Measurements from ENCODE around the gene MRPL55. TPM values are rescaled to one million over a fixed set of nuclear protein-coding genes. Genes with fewer than 3 reads are reported as not detected.

The MRPL55 gene
- total RNA-seq, 3 donors from 2014 or later, result 82.3 to 93.0 (median 89.5) TPM

DNA sequence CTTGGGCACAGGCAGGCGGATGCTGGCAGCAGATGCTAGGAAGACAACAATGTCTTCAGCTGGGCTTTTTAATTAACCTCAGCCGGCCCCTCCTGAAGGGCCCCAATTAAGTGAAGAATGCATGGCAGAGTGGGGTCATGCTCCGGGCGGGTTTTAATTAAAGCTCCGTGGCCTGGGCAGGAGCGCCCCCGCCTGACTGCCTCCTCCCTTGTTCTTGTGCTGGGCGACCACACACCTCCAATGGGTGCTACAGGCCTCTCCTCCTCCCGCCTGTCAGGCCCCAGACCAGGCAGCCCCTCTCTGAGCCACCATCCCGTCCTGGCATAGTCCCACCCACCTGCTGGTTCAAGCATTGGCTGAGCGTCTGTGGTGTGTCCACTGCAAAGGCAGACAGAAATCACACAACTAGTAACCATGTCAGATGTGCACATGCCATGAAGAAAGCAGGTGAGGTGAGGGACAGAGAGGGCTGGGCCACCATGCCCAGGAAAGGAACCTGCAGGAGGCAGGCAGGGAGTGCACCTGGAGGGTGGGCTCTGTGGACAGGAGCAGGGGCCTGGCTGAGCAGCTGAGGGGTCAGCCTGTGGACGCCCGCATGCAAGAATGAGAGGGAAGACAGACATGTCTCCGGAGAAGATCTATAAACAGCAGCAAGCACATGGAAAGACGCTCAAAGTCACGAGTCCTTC, 35.1 kb downstream of the MRPL55 start:
- ATAC-seq, result no peak
- H3K36me3 Mint-ChIP-seq (ENCODE audit: insufficient read depth), result no peaks in the 10 kb centered on the region
- peaks cover 1% of the 10 kb centered on the region for H3K4me1 Mint-ChIP-seq (ENCODE audit: low read depth)
- no peak for DNase-seq
- H3K9me3 Mint-ChIP-seq, result no peaks in the 10 kb centered on the region
- H3K4me3 Mint-ChIP-seq, result no peak overlapping the region
- no peaks in the 10 kb centered on the region for H3K27me3 Mint-ChIP-seq (ENCODE audit: low read depth)

DNA sequence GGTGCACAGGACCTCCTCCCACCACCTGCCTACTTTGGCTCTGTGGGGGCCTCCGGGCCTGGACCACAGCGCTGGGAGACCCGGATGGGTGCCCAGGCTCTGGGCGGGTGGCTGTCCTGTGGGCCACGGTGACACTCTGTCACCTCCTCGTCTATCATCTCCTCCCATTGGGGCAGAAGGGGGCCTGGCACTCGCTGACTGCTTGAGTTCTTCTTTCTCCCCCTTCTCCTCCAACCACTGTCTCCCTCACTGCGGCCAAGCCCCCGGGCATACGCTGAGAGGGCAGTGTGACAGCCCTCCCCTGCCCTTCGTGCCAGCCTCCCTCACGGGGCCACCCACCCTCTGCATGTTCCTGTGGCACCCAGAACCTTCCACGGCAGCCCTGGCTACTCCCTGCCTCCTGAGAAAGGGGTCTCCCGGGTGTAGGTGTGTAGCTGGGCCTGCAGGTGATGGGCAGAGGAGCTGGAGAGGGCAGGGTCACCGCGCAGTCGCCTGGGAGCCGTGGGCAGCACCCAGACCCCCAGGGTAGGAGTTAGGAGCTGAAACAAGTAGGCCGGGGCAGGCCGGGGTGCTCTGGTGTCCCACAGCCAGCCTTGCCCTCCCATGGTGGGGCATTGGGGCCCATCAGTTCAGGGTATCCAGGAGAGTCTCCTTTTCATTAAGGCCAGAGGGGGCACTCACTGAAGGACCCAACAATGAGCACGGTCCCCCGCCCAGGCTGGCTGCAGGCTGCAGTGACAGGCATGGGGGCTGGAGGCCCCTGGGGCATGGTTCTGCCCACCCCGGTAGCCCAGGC, 35.8 kb downstream of the MRPL55 start:
- no peaks in the 10 kb centered on the region for H3K27me3 Mint-ChIP-seq (ENCODE audit: low read depth)
- ATAC-seq, result no peak
- H3K4me1 Mint-ChIP-seq (ENCODE audit: low read depth), result peaks cover 1% of the 10 kb centered on the region
- H3K4me3 Mint-ChIP-seq, result no peak overlapping the region
- H3K36me3 Mint-ChIP-seq (ENCODE audit: insufficient read depth), result no peaks in the 10 kb centered on the region
- no peaks in the 10 kb centered on the region for H3K9me3 Mint-ChIP-seq
- DNase-seq, result no peak

DNA sequence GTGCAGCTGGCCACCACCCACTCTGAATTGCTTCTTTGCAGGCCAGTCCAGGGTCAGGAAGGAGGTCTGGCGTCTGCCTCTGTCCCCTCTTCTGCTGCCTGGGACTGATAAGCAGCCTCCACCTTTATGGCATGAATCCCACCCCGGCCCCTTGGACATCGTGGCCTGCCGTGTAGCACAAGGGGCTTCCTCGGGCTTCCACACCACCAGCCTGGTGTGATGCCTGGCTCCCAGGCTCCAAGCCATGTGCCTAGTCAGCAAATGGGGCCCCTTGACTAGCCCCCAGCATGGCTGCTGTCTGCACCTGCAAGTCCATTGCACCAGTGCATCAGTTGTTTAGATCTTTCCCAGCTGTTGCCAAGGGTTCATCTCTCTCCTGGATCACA, 36.4 kb downstream of the MRPL55 start:
- Mint-ChIP-seq H3K36me3 (ENCODE audit: insufficient read depth) (no peaks in the 10 kb centered on the region), H3K27me3 (ENCODE audit: low read depth) (no peaks in the 10 kb centered on the region), H3K4me3 (no peak overlapping the region), H3K4me1 (ENCODE audit: low read depth) (peaks cover 1% of the 10 kb centered on the region), H3K9me3 (no peaks in the 10 kb centered on the region)
- DNase-seq, result no peak
- no peak for ATAC-seq

DNA sequence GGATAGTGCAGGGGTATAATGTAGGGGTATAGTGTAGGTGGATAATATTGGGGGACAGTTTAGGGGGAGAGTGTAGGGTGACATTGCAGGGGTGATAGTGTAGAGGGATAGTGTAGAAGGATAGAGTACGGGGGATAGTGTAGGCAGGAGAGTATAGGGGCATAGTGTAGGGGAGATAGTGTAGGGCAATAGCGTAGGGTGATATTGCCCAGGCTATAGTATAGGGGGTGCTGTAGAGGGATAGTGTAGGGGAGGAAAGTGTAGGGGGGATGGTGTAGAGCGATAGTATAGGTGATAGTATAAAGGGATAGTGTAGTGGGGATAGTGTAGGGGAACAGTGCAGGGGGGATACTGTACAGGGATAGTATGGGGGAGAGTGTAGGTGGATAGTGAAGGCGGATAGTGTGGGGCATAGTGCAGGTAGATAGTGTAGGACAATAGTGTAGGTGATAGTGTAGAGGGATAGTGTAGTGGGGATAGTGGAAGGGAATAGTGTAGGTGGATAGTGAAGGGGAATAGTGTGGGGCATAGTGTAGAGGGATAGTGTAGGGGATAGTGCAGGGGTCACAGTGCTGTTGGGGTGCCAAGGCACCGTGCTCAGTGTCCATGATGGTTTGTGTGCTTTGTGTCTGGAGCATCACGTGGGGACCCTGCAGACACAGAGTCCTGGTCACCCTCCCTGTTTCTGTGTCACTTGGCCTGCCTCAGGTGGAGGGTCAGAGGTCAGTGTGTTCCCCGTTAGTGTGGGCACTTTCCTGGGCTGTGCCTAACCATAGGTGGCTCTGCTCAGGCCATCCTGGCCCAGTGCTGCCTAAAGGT, 37.1 kb downstream of the MRPL55 start:
- Mint-ChIP-seq H3K27me3 (ENCODE audit: low read depth) (peaks cover 3% of the 10 kb centered on the region), H3K4me1 (ENCODE audit: low read depth) (no peaks in the 10 kb centered on the region), H3K36me3 (ENCODE audit: insufficient read depth) (no peaks in the 10 kb centered on the region), H3K4me3 (no peak overlapping the region), H3K9me3 (no peaks in the 10 kb centered on the region)
- ATAC-seq (peak; percentile 18 to 32), DNase-seq (no peak)

DNA sequence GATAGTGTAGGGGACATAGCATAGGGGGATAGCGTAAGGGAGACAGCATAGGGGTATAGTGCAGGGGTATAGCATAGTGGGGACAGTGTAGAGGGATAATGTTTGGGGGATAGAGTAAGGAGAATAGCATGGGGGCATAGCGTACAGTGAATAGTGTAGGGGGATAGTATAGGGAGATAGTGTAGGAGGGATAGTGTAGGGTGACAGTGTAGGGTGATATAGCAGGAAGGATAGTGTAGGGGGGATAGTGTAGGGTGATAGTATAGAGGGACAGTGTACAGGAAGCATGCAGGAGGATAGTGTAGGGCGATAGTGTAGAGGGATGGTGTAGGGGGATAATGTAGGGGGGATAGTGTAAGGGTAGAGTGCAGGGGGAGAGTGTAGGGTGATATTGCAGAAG, 38.2 kb downstream of the MRPL55 start:
- no peaks in the 10 kb centered on the region for H3K36me3 Mint-ChIP-seq (ENCODE audit: insufficient read depth)
- H3K27me3 Mint-ChIP-seq (ENCODE audit: low read depth), result peaks cover 12% of the 10 kb centered on the region
- H3K9me3 Mint-ChIP-seq, result no peaks in the 10 kb centered on the region

DNA sequence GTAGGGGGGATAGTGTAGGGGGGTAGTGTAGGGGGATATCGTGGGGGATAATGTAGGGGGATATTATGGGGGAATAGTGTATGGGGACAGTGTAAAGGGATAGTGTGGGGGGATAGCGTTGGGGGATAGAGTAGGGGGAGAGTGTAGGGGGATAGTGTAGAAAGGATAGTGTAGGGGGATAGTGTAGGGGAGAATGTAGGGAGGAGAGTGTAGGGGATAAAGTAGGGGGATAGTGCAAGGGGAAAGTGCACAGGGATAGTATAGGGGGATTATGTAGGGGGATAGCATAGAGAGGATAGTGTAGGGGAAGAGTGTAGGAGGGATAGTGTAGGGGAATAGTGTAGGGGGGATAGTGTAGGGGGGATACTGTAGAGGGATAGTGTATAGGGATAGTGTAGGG, 38.9 kb downstream of the MRPL55 start:
- Mint-ChIP-seq H3K4me1 (ENCODE audit: low read depth) (no peaks in the 10 kb centered on the region), H3K9me3 (no peaks in the 10 kb centered on the region), H3K4me3 (no peak overlapping the region), H3K36me3 (ENCODE audit: insufficient read depth) (no peaks in the 10 kb centered on the region), H3K27me3 (ENCODE audit: low read depth) (peaks cover 17% of the 10 kb centered on the region)
- DNase-seq (no peak), ATAC-seq (no peak)

More for the DNA sequence above, 38.2 kb downstream of the MRPL55 start:
- Mint-ChIP-seq H3K4me1 (ENCODE audit: low read depth) (no peaks in the 10 kb centered on the region), H3K4me3 (no peak overlapping the region)
- ATAC-seq (no peak), DNase-seq (no peak)

DNA sequence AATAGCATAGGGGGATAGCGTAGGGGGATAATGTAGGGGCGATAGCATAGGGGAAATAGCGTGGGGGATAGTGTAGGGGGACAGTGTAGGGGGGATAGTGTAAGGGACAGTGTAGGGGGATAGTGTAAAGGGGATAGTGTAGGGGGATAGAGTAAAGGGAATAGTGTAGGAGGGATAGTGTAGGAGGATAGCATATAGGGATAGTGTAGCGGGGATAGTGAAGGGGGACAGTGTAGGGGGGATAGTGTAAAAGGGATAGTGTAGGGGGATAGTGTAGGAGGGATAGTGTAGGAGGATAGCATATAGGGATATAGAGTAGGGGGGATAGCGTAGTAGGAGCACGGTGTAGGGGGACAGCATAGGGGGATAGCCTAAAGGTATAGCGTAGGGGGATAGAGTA, 40.7 kb downstream of the MRPL55 start:
- no peaks in the 10 kb centered on the region for H3K9me3 Mint-ChIP-seq
- DNase-seq (no peak), ATAC-seq (no peak)
- H3K4me1 Mint-ChIP-seq (ENCODE audit: low read depth), result no peaks in the 10 kb centered on the region
- peaks cover 21% of the 10 kb centered on the region for H3K27me3 Mint-ChIP-seq (ENCODE audit: low read depth)
- no peaks in the 10 kb centered on the region for H3K36me3 Mint-ChIP-seq (ENCODE audit: insufficient read depth)
- no peak overlapping the region for H3K4me3 Mint-ChIP-seq

DNA sequence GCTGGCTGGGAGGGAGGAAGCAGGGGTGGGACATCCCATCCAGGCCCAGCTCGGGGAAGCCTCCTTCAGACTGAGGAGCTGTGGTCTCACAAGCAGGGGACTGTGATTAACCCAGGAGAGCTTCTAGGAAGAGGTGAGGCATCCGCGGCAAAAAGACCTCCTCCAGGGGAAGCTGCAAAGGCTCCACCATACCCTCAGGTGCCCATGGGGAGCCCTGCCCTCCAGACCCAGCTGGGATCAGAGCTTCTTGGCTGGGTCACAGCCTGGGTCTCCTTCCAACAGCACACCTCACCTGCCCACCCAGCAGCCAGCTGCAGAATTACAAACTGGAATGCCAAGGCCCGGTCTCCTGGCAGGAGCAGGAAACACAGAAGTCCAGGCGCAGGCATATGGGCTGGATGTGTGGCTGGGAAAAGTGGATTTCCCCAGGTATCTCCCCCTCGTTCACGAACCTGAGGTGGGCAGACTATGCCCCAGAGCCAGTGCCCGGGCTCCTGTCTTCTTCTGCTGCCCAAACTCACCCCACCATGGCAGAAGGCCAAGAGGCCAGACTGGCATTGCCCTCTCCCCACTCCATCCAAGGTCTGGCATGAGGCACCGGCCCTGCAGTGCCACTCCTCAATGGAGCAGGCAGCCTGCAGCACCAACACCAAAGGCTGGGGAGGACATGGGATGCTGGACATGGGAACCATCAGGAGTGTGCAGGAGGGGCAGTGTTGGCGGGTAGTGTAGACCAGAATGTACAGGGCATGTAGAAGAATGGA, 42.0 kb downstream of the MRPL55 start:
- Mint-ChIP-seq H3K9me3 (no peaks in the 10 kb centered on the region), H3K27me3 (ENCODE audit: low read depth) (peaks cover 23% of the 10 kb centered on the region), H3K4me1 (ENCODE audit: low read depth) (no peaks in the 10 kb centered on the region), H3K4me3 (no peak overlapping the region), H3K36me3 (ENCODE audit: insufficient read depth) (no peaks in the 10 kb centered on the region)
- DNase-seq (no peak), ATAC-seq (no peak)

DNA sequence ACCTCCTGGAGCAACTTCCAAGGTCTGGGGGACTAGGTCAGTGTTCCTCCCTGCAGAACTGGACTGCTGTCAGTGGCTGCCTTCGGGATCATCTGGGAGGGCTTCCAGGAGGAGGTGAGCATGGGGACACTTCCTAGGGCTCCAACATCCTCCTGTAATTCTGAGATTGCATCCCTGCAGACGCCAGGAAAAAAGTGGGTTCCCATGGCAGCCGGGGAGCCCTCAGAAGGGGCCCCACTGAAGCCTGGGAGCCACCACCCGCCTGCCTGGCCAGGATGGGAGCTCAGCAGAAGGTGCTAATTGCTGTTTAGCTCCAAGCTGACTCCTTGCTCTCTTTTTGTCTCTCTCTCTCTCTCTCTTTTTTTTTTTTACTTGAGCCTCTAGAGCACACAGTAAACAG, 42.7 kb downstream of the MRPL55 start:
- ATAC-seq, result no peak
- no peak overlapping the region for H3K4me3 Mint-ChIP-seq
- peaks cover 28% of the 10 kb centered on the region for H3K27me3 Mint-ChIP-seq (ENCODE audit: low read depth)
- no peaks in the 10 kb centered on the region for H3K4me1 Mint-ChIP-seq (ENCODE audit: low read depth)
- no peaks in the 10 kb centered on the region for H3K36me3 Mint-ChIP-seq (ENCODE audit: insufficient read depth)
- no peak for DNase-seq
- no peaks in the 10 kb centered on the region for H3K9me3 Mint-ChIP-seq

DNA sequence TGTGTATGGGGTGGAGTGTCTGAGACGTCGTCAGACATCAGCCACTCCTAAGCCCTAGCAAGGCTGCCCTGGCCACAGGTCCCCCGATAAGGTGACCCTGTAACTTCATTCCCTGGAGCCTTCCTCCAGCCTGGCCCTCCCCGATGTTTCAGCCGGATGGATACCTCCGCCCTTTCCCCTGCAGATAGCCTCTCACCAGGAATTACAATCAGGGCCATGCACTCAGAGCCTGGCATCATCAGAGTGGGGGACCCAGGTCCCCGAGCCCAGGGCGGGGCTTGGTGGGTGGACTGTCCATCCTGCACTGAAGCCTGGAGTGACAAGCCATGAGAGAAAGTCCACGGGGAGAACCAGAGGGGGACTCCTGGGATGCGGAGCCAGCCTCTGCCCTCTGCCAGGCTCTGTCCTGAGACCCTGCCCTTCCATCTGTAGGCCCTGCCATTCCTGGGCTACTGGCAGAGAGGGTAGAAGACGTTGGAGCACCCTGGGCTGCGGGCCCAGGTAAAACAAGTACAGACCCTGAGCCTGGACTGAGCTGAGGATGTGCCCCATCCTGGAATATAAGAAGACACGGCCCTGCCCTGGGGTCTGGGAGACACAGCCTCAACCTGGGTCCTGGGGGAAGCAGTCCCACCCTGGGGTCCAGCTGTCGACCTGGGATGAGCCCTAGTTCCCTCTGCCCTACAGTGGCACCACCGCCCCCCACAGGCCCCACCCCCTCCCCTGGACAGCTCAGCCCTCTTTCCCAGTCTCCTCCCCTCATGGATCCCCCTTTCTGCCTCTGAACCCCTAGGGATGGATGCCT, 43.4 kb downstream of the MRPL55 start:
- no peak for ATAC-seq
- H3K27me3 Mint-ChIP-seq (ENCODE audit: low read depth), result peaks cover 34% of the 10 kb centered on the region
- H3K36me3 Mint-ChIP-seq (ENCODE audit: insufficient read depth), result no peaks in the 10 kb centered on the region
- H3K4me1 Mint-ChIP-seq (ENCODE audit: low read depth), result peaks cover 5% of the 10 kb centered on the region
- no peak for DNase-seq
- no peak overlapping the region for H3K4me3 Mint-ChIP-seq
- H3K9me3 Mint-ChIP-seq, result no peaks in the 10 kb centered on the region

DNA sequence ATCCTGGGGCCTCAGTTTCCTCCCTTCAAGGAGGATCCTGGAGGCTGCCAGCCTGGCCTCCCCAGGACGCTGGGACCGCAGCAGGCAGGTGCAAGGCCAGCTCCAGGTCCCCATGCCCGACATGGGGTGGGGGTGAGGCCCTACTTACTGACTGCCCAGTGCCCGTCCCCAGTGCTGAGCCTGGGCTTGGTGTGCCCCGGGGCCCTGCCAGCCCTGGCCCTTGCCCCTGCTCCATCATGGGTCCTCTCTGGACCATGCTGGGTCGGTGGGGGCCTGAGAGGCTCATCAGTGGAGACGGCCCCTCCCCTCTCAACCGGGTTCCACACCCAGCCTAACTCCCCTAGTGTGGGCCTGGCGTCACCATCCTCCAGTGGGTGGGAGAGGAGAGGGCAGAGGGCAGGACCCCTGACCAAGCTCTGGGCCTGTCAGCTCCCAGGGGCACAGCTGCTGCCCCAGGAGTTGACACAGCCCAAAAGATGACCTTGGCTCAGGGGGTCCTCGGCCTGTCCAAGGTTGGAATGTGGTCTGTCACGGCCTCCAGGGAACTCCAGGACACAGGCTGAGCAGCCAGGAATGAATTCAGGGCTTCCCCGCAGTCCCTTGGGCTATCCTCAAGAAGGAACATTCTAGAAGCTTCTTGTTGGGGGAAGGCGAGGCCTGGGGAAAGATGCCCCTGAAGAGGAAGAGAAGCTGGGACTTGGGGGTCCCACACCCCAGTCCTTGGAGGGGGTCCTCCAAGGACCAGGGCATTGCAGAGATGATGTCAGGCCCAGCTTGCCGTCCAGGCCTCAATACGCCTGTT, 44.2 kb downstream of the MRPL55 start:
- ATAC-seq (no peak), DNase-seq (no peak)
- no peaks in the 10 kb centered on the region for H3K9me3 Mint-ChIP-seq
- H3K4me3 Mint-ChIP-seq, result no peak overlapping the region
- no peaks in the 10 kb centered on the region for H3K36me3 Mint-ChIP-seq (ENCODE audit: insufficient read depth)
- peaks cover 36% of the 10 kb centered on the region for H3K27me3 Mint-ChIP-seq (ENCODE audit: low read depth)
- peaks cover 10% of the 10 kb centered on the region for H3K4me1 Mint-ChIP-seq (ENCODE audit: low read depth)

DNA sequence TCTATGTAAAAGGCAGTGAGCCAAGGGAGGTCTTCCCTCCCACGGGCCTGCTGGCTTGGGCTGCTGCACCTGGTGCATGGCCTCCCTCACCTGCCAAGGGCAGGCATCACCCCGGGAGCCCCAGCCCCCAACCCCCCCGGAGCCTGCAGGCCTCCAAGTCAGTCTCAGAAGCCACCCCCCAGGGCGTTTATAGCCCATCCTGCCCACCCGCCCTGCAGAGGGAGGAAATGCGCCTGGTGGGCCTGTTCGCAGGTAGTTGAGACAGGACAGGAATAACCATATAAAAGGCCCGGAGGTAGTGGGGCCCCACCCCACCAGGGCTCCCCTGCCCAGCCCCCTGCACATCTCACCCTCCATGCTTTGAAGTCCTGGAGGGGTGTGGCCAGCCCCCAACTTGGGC, 44.8 kb downstream of the MRPL55 start:
- no peak for ATAC-seq
- Mint-ChIP-seq H3K27me3 (ENCODE audit: low read depth) (peaks cover 36% of the 10 kb centered on the region), H3K4me3 (no peak overlapping the region)

More for the DNA sequence above, 44.8 kb downstream of the MRPL55 start:
- H3K9me3 Mint-ChIP-seq, result no peaks in the 10 kb centered on the region
- no peak for DNase-seq
- H3K36me3 Mint-ChIP-seq (ENCODE audit: insufficient read depth), result no peaks in the 10 kb centered on the region
- peaks cover 14% of the 10 kb centered on the region for H3K4me1 Mint-ChIP-seq (ENCODE audit: low read depth)

Measured in activated T-cell treated with anti-CD3 and anti-CD28 coated beads, Interleukin-2, amount 50 U/mL, for 4 hours (primary cell).